ENCODE results near the gene FANCE.
"Not testable (repeated sequence)": the region's sequence is repeated elsewhere in the genome, so short reads cannot be mapped to it uniquely, and the experiment has no call there.

Gene FANCE

GRCh38 chr6:35427851-35428321, 24.3 kb upstream of the FANCE start:
- H3K9me3 ChIP-seq (ENCODE audit: severe bottlenecking), result peaks cover 19% of the 10 kb centered on the region
- H3K4me3 ChIP-seq (ENCODE audit: low read depth, low read length), result no peak overlapping the region
- H3K36me3 ChIP-seq, result peaks cover 14% of the 10 kb centered on the region
- DNase-seq, result peak; percentile 80
- TF ChIP-seq, protein P1, sequence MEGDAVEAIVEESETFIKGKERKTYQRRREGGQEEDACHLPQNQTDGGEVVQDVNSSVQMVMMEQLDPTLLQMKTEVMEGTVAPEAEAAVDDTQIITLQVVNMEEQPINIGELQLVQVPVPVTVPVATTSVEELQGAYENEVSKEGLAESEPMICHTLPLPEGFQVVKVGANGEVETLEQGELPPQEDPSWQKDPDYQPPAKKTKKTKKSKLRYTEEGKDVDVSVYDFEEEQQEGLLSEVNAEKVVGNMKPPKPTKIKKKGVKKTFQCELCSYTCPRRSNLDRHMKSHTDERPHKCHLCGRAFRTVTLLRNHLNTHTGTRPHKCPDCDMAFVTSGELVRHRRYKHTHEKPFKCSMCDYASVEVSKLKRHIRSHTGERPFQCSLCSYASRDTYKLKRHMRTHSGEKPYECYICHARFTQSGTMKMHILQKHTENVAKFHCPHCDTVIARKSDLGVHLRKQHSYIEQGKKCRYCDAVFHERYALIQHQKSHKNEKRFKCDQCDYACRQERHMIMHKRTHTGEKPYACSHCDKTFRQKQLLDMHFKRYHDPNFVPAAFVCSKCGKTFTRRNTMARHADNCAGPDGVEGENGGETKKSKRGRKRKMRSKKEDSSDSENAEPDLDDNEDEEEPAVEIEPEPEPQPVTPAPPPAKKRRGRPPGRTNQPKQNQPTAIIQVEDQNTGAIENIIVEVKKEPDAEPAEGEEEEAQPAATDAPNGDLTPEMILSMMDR (IDR thresholded peaks at IDR 0.05; ENCODE audit: low read depth, low read length), result no peak
- H3K27ac ChIP-seq, result peak overlapping the region; percentile 67
- H3K27me3 ChIP-seq (ENCODE audit: insufficient read depth, low read depth, severe bottlenecking), result no peaks in the 10 kb centered on the region

DNA sequence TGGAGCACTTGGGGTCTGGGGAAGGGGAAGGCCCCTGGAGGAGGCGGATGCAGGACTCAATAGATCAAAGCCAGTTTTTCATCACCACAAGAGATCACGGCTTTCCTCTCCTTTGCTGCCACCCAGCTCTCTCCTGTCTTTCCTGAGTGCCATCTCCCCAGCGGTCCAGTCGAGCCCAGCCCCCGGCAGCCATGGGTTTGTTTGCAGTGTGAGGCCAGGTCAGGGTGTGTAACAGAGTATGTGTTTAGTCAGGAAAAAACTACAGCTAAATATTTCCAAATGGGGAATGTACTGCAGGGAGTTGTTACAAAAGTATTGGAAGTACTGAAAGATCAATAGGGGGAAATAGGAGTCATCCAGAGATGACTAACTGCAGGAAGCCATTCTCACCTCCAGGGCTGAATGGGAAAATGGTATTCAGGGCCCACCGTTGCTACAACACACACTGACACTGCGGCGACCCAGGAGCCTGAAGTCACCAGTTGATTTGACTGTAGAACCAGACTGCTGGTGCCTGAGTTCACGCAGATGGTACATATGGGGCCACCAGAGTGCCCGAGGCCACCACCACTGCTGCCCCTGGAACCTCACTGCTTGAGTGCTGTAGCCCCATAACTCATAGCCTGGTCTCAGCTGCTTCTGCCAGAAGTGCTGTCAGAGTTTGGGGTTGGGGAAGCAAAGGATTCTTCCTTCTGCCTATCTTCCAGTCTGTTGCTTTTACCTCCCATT, 23.6 kb upstream of the FANCE start:
- Histone ChIP-seq H3K27ac (peak overlapping the region; percentile 67), H3K36me3 (peaks cover 14% of the 10 kb centered on the region), H3K27me3 (ENCODE audit: insufficient read depth, low read depth, severe bottlenecking) (no peaks in the 10 kb centered on the region), H3K9me3 (ENCODE audit: severe bottlenecking) (peaks cover 19% of the 10 kb centered on the region), H3K4me3 (ENCODE audit: low read depth, low read length) (no peak overlapping the region)
- TF ChIP-seq, protein P1 (IDR thresholded peaks at IDR 0.05; ENCODE audit: low read depth, low read length), result no peak
- DNase-seq, result no peak

- Histone ChIP-seq H3K36me3 (peaks cover 10% of the 10 kb centered on the region), H3K9me3 (ENCODE audit: severe bottlenecking) (peaks cover 19% of the 10 kb centered on the region), H3K4me3 (ENCODE audit: low read depth, low read length) (no peak overlapping the region), H3K27ac (no peak overlapping the region), H3K27me3 (ENCODE audit: insufficient read depth, low read depth, severe bottlenecking) (no peaks in the 10 kb centered on the region)
- DNase-seq, result no peak
- TF ChIP-seq, protein P1 (IDR thresholded peaks at IDR 0.05; ENCODE audit: low read depth, low read length), result no peak
These were observed 22.7 kb upstream of the FANCE start for GRCh38 chr6:35429463-35429862.

DNA sequence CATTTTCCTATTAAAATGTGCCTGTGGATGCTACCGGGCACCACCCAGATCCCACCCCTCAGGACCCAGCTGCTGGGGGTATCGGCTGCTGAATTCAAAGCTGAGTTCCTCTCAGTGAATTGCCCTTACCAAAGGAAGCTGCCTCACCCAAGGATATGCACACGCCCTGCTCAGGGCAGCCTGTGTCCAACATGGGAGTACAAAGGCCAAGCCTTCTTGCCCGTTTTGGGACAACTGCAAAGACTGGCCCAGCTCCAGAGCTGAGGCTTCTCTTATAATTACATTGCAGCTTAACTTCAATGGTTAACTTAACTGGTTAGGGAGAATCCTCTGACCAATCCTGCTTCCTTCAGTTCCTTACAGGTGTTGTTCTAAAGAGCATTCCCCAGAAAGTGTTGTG, 19.8 kb upstream of the FANCE start:
- TF ChIP-seq, protein P1 (IDR thresholded peaks at IDR 0.05; ENCODE audit: low read depth, low read length), result no peak
- no peak overlapping the region for H3K27ac ChIP-seq
- H3K36me3 ChIP-seq, result no peaks in the 10 kb centered on the region; the same call in 1 of the 2 replicates
- H3K4me3 ChIP-seq (ENCODE audit: low read depth, low read length), result no peak overlapping the region
- no peaks in the 10 kb centered on the region for H3K27me3 ChIP-seq (ENCODE audit: insufficient read depth, low read depth, severe bottlenecking)
- H3K9me3 ChIP-seq (ENCODE audit: severe bottlenecking), result peaks cover 19% of the 10 kb centered on the region
- no peak for DNase-seq

GRCh38 chr6:35432702-35433101, 19.4 kb upstream of the FANCE start:
- H3K9me3 ChIP-seq (ENCODE audit: severe bottlenecking), result peaks cover 19% of the 10 kb centered on the region
- not testable (repeated sequence) for H3K4me3 ChIP-seq (ENCODE audit: low read depth, low read length); DNase-seq; H3K36me3 ChIP-seq; H3K27ac ChIP-seq; H3K27me3 ChIP-seq (ENCODE audit: insufficient read depth, low read depth, severe bottlenecking)

GRCh38 chr6:35435074-35435837, 16.9 kb upstream of the FANCE start:
- Histone ChIP-seq H3K27me3 (ENCODE audit: insufficient read depth, low read depth, severe bottlenecking) (no peaks in the 10 kb centered on the region), H3K36me3 (no peaks in the 10 kb centered on the region), H3K4me3 (ENCODE audit: low read depth, low read length) (no peak overlapping the region), H3K9me3 (ENCODE audit: severe bottlenecking) (peaks cover under 1% of the 10 kb centered on the region), H3K27ac (no peak overlapping the region)
- TF ChIP-seq, protein P1 (IDR thresholded peaks at IDR 0.05; ENCODE audit: low read depth, low read length), result no peak
- DNase-seq, result no peak
